Effector CD4-positive, alpha-beta T cell (primary cell): ENCODE data around the gene GUSB.
"Not testable (repeated sequence)": the region's sequence is repeated elsewhere in the genome, so short reads cannot be mapped to it uniquely, and the experiment has no call there.

Experiments used
- DNase-seq: peaks from one replicate; pipeline ENCODE4 v3.0.0-alpha.2; 2020

GUSB gene

GRCh38 chr7:65974876-65975275 is 7.1 kb downstream of the GUSB start:
- no peak for DNase-seq

GRCh38 chr7:65974191-65974801 is 7.7 kb downstream of the GUSB start:
- no peak for DNase-seq

- no peak for DNase-seq
Observed at GRCh38 chr7:65972976-65973375, 9.0 kb downstream of the GUSB start.

- DNase-seq = no peak
Observed at GRCh38 chr7:65971021-65971420, 11.0 kb downstream of the GUSB start.

GRCh38 chr7:65968256-65969185 is 13.5 kb downstream of the GUSB start:
- DNase-seq = no peak

- DNase-seq = no peak
Observed at GRCh38 chr7:65967361-65968155, 14.5 kb downstream of the GUSB start.

GRCh38 chr7:65966146-65966545 is 15.9 kb downstream of the GUSB start:
- no peak for DNase-seq

GRCh38 chr7:65964671-65965070 is 17.3 kb downstream of the GUSB start:
- DNase-seq = not testable (repeated sequence)

GRCh38 chr7:65962033-65962432 is 20.0 kb downstream of the GUSB start:
- no peak for DNase-seq

- no peak for DNase-seq
Observed at GRCh38 chr7:65960351-65961074, 21.5 kb downstream of the GUSB start.

- DNase-seq = no peak
Observed at GRCh38 chr7:65955718-65956117, 26.3 kb downstream of the GUSB start.

- DNase-seq = no peak
Observed at GRCh38 chr7:65953890-65954450, 28.0 kb downstream of the GUSB start.

- no peak for DNase-seq
Observed at GRCh38 chr7:65953001-65953720, 28.9 kb downstream of the GUSB start.

- DNase-seq = no peak
Observed at GRCh38 chr7:65951837-65952578, 30.0 kb downstream of the GUSB start.

GRCh38 chr7:65946904-65947303 is 35.1 kb downstream of the GUSB start:
- DNase-seq = no peak

GRCh38 chr7:65945787-65946186 is 36.2 kb downstream of the GUSB start:
- DNase-seq = not testable (repeated sequence)

GRCh38 chr7:65938336-65938895 is 43.6 kb downstream of the GUSB start:
- DNase-seq = no peak

GRCh38 chr7:65937296-65937695 is 44.7 kb downstream of the GUSB start:
- no peak for DNase-seq

GRCh38 chr7:65931685-65932084 is 50.3 kb downstream of the GUSB start:
- no peak for DNase-seq
